ENCODE data around the gene UIMC1. TPM values are rescaled to one million over a fixed set of nuclear protein-coding genes. Genes with fewer than 3 reads are reported as not detected.
"Not testable (repeated sequence)": the region's sequence is repeated elsewhere in the genome, so short reads cannot be mapped to it uniquely, and the experiment has no call there.

The UIMC1 gene
- total RNA-seq, 1 experiment from 2014 or later = 57.7 TPM

DNA sequence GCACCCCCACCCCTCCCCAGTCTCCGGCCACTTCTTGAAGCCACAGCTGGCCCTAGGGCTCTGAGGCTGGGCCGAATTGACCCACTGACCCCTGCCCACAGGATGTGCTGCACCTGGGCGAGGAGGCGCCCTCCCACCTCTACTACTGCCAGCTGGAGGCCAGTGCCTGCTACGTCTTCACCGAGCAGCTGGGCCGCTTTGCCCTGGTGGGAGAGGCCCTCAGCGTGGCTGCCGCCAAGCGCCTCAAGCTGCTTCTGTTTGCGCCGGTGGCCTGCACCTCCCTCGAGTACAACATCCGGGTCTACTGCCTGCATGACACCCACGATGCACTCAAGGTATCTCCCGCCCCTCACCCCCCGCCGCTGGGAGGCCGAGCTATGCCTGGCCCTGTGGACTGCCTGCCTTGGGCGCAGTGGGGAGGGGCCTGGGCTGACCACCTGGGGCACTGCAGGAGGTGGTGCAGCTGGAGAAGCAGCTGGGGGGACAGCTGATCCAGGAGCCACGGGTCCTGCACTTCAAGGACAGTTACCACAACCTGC lies 128.7 kb downstream of the UIMC1 start:
- Histone ChIP-seq H3K4me3 (ENCODE audit: low read length) (no peak overlapping the region), H4K20me1 (ENCODE audit: insufficient read depth, low read depth, low read length) (peaks cover 2% of the 10 kb centered on the region; the same call in 1 of the 2 replicates), H3K79me2 (ENCODE audit: low read length) (no peaks in the 10 kb centered on the region), H3K4me1 (ENCODE audit: low read length) (no peaks in the 10 kb centered on the region), H2AFZ (ENCODE audit: low read length) (no peak overlapping the region), H3K9me2 (replicated peaks; ENCODE audit: insufficient read depth, low read length) (no peaks in the 10 kb centered on the region), H3K27ac (ENCODE audit: low read length) (no peak overlapping the region), H3K9me3 (ENCODE audit: low read length) (no peaks in the 10 kb centered on the region), H3K9ac (ENCODE audit: low read length) (no peak overlapping the region), H3K36me3 (ENCODE audit: insufficient read depth, low read length) (no peaks in the 10 kb centered on the region), H3K27me3 (ENCODE audit: low read length) (no peaks in the 10 kb centered on the region), H3K4me2 (ENCODE audit: low read depth, low read length, poor library complexity, severe bottlenecking) (no peak overlapping the region)
- no peak for DNase-seq

DNA sequence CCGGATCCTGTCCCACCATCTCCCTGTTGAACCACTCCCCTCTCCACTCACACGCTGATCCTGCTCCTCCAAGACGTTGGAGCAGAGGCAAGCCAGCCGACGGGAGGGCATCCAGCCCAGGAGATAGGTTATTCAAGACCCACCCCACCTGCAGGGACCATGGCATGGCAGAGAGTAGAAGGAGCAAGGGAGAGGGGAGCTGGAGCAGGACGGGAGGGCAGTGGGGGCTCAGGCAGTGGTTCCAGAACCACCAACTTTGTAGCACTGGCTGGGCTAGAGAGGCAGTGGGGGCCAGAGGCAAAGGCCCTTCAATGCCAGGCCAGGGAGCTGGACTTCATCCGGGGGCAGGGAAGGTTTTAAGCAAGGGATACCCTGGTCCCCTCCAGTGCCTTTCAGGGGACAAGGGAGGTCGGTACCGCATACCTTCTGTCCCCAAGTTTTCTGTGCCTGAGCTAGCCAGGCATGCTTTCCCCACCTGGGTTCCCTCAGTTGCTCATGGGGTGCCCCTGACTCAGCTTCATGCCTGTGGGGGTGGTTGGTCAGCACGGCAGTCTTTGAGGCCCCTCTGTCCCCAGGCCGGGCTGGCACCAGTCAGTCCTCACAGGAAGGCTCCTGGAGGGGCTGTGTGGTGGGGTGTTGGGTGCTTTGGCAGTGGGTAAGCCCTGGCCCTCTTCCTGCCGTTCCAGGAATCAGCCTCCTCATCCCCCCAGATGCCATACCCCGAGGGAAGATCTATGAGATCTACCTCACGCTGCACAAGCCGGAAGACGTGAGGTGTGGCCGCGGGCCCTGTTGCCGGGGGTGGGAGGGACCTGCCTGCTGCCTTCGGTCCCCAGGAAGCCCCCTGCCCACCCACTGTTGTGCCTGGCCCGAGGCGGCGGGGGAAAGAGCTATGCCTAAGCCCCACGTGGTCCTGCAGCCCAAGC lies 129.8 kb downstream of the UIMC1 start:
- Histone ChIP-seq H3K4me1 (ENCODE audit: low read length) (no peaks in the 10 kb centered on the region), H3K4me3 (ENCODE audit: low read length) (no peak overlapping the region), H3K27me3 (ENCODE audit: low read length) (no peaks in the 10 kb centered on the region), H3K27ac (ENCODE audit: low read length) (no peak overlapping the region), H2AFZ (ENCODE audit: low read length) (no peak overlapping the region), H4K20me1 (ENCODE audit: insufficient read depth, low read depth, low read length) (no peaks in the 10 kb centered on the region; the same call in 1 of the 2 replicates), H3K9me3 (ENCODE audit: low read length) (no peaks in the 10 kb centered on the region), H3K36me3 (ENCODE audit: insufficient read depth, low read length) (no peaks in the 10 kb centered on the region), H3K9me2 (replicated peaks; ENCODE audit: insufficient read depth, low read length) (no peaks in the 10 kb centered on the region), H3K4me2 (ENCODE audit: low read depth, low read length, poor library complexity, severe bottlenecking) (no peak overlapping the region), H3K9ac (ENCODE audit: low read length) (no peak overlapping the region), H3K79me2 (ENCODE audit: low read length) (no peaks in the 10 kb centered on the region)
- DNase-seq = no peak

GRCh38 chr5:176875783-176876505 lies 130.6 kb downstream of the UIMC1 start:
- no peaks in the 10 kb centered on the region for H3K9me3 ChIP-seq (ENCODE audit: low read length)
- no peaks in the 10 kb centered on the region for H3K79me2 ChIP-seq (ENCODE audit: low read length)
- no peaks in the 10 kb centered on the region for H3K36me3 ChIP-seq (ENCODE audit: insufficient read depth, low read length)
- no peak overlapping the region for H3K4me3 ChIP-seq (ENCODE audit: low read length)
- H3K9me2 ChIP-seq (replicated peaks; ENCODE audit: insufficient read depth, low read length) = no peaks in the 10 kb centered on the region
- no peaks in the 10 kb centered on the region for H3K4me1 ChIP-seq (ENCODE audit: low read length)
- no peak overlapping the region for H3K9ac ChIP-seq (ENCODE audit: low read length)
- no peak overlapping the region for H3K4me2 ChIP-seq (ENCODE audit: low read depth, low read length, poor library complexity, severe bottlenecking)
- no peaks in the 10 kb centered on the region; the same call in 1 of the 2 replicates for H4K20me1 ChIP-seq (ENCODE audit: insufficient read depth, low read depth, low read length)
- H3K27me3 ChIP-seq (ENCODE audit: low read length) = no peaks in the 10 kb centered on the region
- no peak overlapping the region for H3K27ac ChIP-seq (ENCODE audit: low read length)
- H2AFZ ChIP-seq (ENCODE audit: low read length) = no peak overlapping the region
- DNase-seq = no peak

DNA sequence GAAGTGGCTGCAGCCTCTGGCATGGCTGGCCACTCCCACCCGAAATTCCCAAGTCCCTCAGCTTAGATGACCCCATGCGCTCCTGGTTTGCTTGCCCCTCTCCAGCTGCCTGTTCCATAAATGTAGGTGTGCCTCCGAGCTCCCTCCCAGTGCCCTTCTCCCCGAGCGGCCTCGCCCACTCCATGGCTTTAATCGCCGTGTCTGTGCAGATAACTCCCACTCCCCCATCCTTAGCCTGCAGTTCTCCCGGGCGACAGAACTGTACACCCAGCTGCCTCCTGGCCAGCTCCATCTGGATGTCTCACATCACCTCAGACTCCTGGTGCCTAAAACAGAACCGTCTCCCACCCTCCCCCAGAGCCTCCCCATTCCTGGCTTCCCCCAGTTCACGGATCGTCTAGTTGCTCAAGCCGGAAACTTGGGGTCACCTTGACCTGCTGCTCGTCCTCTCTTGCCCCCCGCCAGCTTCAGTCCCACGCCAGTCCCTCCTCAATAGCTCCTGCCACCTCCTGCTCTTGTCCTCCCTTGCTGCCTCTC lies 131.5 kb downstream of the UIMC1 start:
- DNase-seq = no peak
- H3K4me1 ChIP-seq (ENCODE audit: low read length) = no peaks in the 10 kb centered on the region
- no peak overlapping the region for H3K9ac ChIP-seq (ENCODE audit: low read length)
- no peak overlapping the region for H3K4me2 ChIP-seq (ENCODE audit: low read depth, low read length, poor library complexity, severe bottlenecking)
- H3K27me3 ChIP-seq (ENCODE audit: low read length) = no peaks in the 10 kb centered on the region
- no peaks in the 10 kb centered on the region for H3K36me3 ChIP-seq (ENCODE audit: insufficient read depth, low read length)
- no peak overlapping the region for H2AFZ ChIP-seq (ENCODE audit: low read length)
- no peak overlapping the region for H3K4me3 ChIP-seq (ENCODE audit: low read length)
- no peak overlapping the region for H3K27ac ChIP-seq (ENCODE audit: low read length)
- H3K9me3 ChIP-seq (ENCODE audit: low read length) = no peaks in the 10 kb centered on the region
- no peaks in the 10 kb centered on the region for H3K9me2 ChIP-seq (replicated peaks; ENCODE audit: insufficient read depth, low read length)
- no peaks in the 10 kb centered on the region for H3K79me2 ChIP-seq (ENCODE audit: low read length)
- H4K20me1 ChIP-seq (ENCODE audit: insufficient read depth, low read depth, low read length) = no peaks in the 10 kb centered on the region; the same call in 1 of the 2 replicates

GRCh38 chr5:176874198-176874780 lies 132.3 kb downstream of the UIMC1 start:
- no peaks in the 10 kb centered on the region for H3K9me2 ChIP-seq (replicated peaks; ENCODE audit: insufficient read depth, low read length)
- no peaks in the 10 kb centered on the region for H3K4me1 ChIP-seq (ENCODE audit: low read length)
- no peak overlapping the region for H3K9ac ChIP-seq (ENCODE audit: low read length)
- H2AFZ ChIP-seq (ENCODE audit: low read length) = no peak overlapping the region
- H3K36me3 ChIP-seq (ENCODE audit: insufficient read depth, low read length) = no peaks in the 10 kb centered on the region
- no peaks in the 10 kb centered on the region; the same call in 1 of the 2 replicates for H4K20me1 ChIP-seq (ENCODE audit: insufficient read depth, low read depth, low read length)
- H3K79me2 ChIP-seq (ENCODE audit: low read length) = no peaks in the 10 kb centered on the region
- no peak overlapping the region for H3K4me2 ChIP-seq (ENCODE audit: low read depth, low read length, poor library complexity, severe bottlenecking)
- H3K4me3 ChIP-seq (ENCODE audit: low read length) = no peak overlapping the region
- H3K9me3 ChIP-seq (ENCODE audit: low read length) = no peaks in the 10 kb centered on the region
- no peaks in the 10 kb centered on the region for H3K27me3 ChIP-seq (ENCODE audit: low read length)
- no peak for DNase-seq
- no peak overlapping the region for H3K27ac ChIP-seq (ENCODE audit: low read length)

DNA sequence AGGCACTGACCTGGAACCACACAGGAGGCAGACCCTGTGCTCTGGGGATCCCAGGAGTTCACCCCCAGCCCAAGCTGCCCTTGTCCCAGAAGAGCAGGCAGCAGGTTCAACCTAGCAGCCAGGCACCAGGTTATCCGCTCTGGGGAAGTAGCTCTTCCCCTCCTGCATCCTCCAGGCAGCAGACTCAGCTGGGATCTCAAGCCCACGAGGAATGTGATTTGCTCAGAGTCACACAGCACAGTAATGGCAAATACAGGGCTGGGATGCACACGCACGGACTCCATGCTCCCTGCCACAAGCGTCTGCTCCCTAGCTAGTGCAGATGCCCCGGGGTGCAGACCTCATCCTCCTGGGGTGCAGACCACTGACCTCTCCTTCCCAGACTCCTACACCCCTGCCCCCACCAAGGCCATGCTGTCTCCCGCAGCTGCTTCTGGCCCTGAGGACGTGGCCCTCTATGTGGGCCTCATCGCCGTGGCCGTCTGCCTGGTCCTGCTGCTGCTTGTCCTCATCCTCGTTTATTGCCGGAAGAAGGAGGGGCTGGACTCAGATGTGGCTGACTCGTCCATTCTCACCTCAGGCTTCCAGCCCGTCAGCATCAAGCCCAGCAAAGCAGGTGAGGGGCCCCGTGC lies 132.9 kb downstream of the UIMC1 start:
- H3K4me2 ChIP-seq (ENCODE audit: low read depth, low read length, poor library complexity, severe bottlenecking) = no peak overlapping the region
- H3K4me1 ChIP-seq (ENCODE audit: low read length) = no peaks in the 10 kb centered on the region
- no peak overlapping the region for H2AFZ ChIP-seq (ENCODE audit: low read length)
- H3K36me3 ChIP-seq (ENCODE audit: insufficient read depth, low read length) = no peaks in the 10 kb centered on the region
- H4K20me1 ChIP-seq (ENCODE audit: insufficient read depth, low read depth, low read length) = no peaks in the 10 kb centered on the region; the same call in 1 of the 2 replicates
- H3K9me3 ChIP-seq (ENCODE audit: low read length) = no peaks in the 10 kb centered on the region
- H3K9ac ChIP-seq (ENCODE audit: low read length) = no peak overlapping the region
- H3K9me2 ChIP-seq (replicated peaks; ENCODE audit: insufficient read depth, low read length) = no peaks in the 10 kb centered on the region
- H3K27ac ChIP-seq (ENCODE audit: low read length) = no peak overlapping the region
- no peak overlapping the region for H3K4me3 ChIP-seq (ENCODE audit: low read length)
- DNase-seq = no peak
- H3K27me3 ChIP-seq (ENCODE audit: low read length) = no peaks in the 10 kb centered on the region
- H3K79me2 ChIP-seq (ENCODE audit: low read length) = no peaks in the 10 kb centered on the region

GRCh38 chr5:176873011-176873410 lies 133.6 kb downstream of the UIMC1 start:
- H3K4me2 ChIP-seq (ENCODE audit: low read depth, low read length, poor library complexity, severe bottlenecking); H3K27me3 ChIP-seq (ENCODE audit: low read length); H3K27ac ChIP-seq (ENCODE audit: low read length); H3K4me3 ChIP-seq (ENCODE audit: low read length); H3K9me2 ChIP-seq (replicated peaks; ENCODE audit: insufficient read depth, low read length); DNase-seq; H4K20me1 ChIP-seq (ENCODE audit: insufficient read depth, low read depth, low read length); H3K79me2 ChIP-seq (ENCODE audit: low read length); H3K4me1 ChIP-seq (ENCODE audit: low read length); H3K9me3 ChIP-seq (ENCODE audit: low read length); H3K36me3 ChIP-seq (ENCODE audit: insufficient read depth, low read length); H3K9ac ChIP-seq (ENCODE audit: low read length); H2AFZ ChIP-seq (ENCODE audit: low read length): not testable (repeated sequence)

Measured in Karpas-422 (cell line).